ENCODE measurements around the gene GPR75.

Gene GPR75

DNA sequence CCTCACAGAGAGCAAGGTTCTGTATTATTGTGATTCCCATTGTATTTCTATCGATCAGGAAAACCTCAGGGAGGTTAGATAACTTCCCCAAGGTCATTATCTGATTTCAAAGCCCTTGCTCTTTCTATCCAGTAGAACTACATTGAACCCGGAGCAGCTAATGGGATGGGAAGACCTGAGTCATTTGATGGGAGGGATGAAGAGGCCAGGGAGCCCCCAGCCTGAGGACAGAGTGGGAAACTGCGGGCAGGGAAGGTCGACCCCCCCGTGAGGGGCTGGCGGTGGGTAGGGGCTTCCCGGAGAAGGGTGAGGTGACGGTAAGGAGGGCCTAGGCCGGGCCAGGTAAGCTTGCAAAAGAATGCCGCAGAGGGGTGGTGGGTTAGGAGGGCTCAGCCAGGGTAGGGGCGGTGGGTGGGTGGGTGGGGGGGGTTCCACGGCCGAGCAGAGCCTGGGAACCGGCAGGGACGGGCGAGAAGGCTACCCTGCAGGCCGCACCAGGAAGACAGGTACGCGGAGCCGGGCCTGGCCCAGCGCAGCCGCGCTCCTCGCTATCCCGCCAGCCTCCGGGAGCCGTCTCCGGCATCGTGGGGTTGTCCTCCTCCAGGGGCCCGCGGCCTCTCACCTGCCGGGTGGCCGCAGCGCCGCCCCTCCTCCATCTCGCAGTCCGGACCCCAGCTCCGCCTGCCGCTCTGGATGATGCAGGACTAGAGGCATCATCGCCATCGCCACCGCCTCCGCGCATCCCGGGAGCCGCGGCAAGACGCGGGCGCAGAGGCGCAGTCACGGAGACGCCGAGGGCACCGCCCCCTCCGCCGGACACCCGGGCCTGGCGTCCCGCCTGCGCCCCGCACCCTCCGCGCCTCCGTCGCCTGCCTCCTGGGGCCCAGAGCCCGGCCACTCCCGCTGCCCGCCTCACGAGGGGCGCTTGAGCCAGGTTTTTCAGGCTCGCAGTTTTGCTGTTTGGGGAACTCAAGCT lies at the start of gene GPR75:
Gene GPR75 (minus strand): TSS at position 762 of the 976 bp plus-strand sequence. CDS start 5,211 bp downstream, outside the sequence.
- DNase-seq = no peak
- in situ Hi-C loops (cut with MboI; ENCODE audit: low pct_unique_long_range_greater_than_20kb, low sequenced_read_pairs) = no loop called here

DNA sequence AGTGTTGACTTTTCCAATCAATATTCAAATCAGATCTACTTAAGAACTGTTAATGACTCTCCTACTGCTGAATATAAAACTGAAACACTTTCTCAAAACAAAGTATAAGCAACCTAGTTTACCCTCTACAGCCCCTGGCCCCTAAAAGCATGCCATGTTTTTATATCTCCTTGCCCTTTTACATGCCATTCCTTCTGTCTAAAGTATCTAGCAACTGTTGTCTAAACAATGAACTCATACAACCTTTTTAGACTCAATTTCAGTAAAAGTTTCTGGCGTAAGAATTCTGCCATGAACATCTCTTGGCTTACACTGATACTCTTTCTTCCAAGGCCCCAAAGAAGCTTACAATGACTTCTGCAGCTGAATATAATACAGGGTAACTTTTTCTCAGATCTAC lies 47.8 kb upstream of the GPR75 start:
- in situ Hi-C loops (cut with MboI; ENCODE audit: low pct_unique_long_range_greater_than_20kb, low sequenced_read_pairs) = no loop called here

DNA sequence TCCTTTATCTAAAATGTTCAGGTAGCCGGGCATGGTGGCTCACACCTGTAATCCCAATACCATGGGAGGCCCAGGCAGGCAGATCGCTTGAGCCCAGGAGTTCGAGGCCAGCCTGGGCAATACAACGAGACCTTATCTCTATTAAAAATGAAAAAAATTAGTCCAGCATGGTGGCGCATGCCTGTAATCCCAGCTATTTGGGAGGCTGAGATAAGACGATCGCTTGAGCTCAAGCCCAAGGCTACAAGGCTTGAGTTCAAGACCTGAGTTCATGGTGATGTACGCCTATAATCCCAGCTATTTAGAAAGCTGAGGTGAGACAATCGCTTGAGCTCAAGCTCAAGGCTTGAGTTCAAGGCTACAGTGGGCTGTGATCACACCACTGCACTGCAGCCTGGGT lies 45.6 kb upstream of the GPR75 start:
- DNase-seq = no peak
- in situ Hi-C loops (cut with MboI; ENCODE audit: low pct_unique_long_range_greater_than_20kb, low sequenced_read_pairs) = no loop called here

More for the DNA sequence above, 47.8 kb upstream of the GPR75 start:
- DNase-seq = no peak

DNA sequence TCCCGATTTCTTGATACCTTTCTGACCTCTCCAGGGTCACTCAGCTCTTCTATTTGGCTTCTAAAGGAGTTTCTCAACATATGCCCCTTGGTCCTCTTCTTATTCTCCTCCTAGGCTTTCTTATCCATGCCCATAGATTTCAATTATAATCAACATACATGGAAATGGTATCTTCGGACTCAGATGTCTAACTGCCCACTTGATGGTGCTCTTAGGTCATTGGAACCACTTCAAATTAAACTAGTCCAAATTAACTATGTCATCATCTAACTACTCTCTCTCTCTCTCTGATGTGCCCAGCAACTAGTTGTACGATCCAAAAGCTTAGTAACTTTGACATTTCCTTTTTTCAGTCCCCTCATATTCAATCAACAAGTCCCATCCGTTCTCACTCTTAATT lies 43.2 kb upstream of the GPR75 start:
- in situ Hi-C loops (cut with MboI; ENCODE audit: low pct_unique_long_range_greater_than_20kb, low sequenced_read_pairs) = no loop called here
- no peak for DNase-seq

DNA sequence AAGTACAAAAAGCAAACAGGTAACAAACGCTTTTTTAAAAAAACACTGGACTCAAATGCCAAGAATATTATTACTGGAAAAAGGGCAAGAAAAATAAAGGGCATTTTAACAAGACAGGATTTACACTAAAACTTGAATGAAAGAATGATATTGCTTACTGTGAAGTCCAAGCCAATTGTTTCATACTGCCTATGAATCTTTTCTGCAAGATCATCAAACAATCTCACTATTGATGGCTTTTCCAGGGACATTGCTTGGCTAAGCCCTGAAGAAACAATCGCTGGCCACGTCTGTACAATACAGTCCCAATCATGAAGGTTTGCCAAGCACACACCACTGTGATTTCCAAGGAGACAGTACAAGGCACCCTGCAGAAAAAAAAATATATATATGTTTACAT lies 41.4 kb upstream of the GPR75 start:
- in situ Hi-C loops (cut with MboI; ENCODE audit: low pct_unique_long_range_greater_than_20kb, low sequenced_read_pairs) = no loop called here
- DNase-seq = no peak

DNA sequence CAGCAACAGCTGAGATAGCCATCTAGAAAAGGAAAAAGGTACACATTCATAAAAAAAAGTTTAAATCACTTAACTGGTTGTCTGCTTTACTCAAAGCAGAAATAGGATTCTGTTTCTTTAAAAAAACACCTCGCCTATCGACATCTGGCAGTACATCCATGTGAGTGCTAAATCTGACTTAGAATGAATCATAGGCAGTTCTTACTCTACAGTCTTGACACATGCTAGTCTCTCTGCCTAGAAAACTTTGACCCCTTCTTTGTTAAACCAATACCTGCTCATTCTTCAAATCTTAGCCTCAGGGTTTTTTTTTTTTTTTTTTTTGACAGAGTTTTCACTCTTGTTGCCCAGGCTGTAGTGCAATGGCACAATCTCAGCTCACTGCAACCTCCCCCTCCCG lies 37.1 kb upstream of the GPR75 start:
- in situ Hi-C loops (cut with MboI; ENCODE audit: low pct_unique_long_range_greater_than_20kb, low sequenced_read_pairs) = no loop called here
- no peak for DNase-seq

DNA sequence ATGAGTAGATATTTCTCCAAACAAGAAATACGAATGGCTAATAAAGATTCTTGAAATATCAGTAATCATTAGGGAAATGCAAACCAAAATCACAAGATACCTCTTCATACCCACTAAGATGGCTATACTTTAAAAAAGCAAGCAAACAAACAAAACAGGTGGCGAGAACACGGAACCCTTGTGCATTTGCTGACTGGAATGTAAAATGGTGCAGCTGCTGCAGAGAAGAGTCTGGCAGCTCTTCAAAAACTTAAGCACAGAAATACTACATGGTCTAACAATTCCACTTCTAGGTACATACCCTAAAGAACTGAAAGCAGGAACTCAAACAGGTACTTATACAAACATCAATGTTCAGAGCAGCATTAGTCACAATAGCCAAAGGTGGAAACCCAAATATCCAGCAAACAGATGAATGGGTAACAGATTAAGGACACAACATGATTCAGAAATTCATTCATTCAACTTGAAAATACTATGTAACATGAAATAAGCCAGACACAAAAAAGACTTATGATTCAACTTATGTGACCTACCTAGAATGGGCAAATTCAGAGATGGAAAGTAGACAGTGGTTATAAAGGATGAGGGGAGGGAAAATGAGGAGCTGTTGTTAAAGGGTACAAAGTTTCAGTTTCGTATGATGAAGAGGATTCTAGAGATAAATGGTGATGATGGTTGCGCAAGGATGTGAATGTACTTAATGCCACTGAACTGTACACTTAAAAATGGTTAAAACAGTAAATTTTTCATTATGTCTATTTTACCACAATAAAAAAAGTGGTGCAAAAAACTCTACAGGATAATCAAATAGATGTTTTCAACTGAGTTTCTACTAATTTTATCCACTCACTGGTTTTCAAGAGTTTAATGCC lies 26.9 kb upstream of the GPR75 start:
- no peak for DNase-seq
- in situ Hi-C loops (cut with MboI; ENCODE audit: low pct_unique_long_range_greater_than_20kb, low sequenced_read_pairs) = no loop called here

DNA sequence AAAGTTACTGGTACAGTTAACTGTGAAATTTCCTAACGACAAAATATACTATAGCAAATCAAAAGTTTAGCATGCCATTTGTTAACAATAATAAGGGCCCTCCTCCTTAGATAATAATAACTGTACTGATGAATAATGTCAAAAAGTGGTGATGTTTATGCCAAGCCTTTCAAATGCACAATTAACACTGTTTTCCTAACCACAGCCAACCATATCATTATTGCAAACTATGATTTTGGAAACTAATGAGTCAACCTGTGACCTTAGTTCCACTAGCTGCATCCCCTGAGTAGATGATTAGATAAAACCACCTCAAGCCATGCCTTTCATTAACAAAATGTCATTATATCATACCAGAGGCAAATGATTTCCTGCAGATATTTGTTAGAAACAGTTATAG lies 25.1 kb upstream of the GPR75 start:
- in situ Hi-C loops (cut with MboI; ENCODE audit: low pct_unique_long_range_greater_than_20kb, low sequenced_read_pairs) = no loop called here

DNA sequence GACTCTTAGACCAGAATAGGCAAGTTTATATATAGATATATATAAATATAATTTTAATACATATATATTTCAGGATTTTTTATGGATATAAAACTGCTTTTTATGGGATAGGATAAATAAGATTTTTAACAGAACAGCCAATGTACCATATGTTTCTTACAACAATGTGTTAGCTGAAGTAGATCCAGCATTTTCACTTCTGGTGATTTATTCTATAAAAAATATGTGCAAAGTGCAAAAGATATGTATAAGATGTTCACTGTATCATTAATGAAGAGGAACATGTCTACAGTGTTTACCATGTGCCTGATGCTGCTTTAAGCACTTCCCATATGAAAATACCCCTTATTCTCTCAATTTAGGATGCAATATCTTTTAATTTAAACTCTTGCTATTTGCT lies 22.2 kb upstream of the GPR75 start:
- DNase-seq = no peak
- in situ Hi-C loops (cut with MboI; ENCODE audit: low pct_unique_long_range_greater_than_20kb, low sequenced_read_pairs) = no loop called here

More for the DNA sequence above, 25.1 kb upstream of the GPR75 start:
- DNase-seq = no peak

DNA sequence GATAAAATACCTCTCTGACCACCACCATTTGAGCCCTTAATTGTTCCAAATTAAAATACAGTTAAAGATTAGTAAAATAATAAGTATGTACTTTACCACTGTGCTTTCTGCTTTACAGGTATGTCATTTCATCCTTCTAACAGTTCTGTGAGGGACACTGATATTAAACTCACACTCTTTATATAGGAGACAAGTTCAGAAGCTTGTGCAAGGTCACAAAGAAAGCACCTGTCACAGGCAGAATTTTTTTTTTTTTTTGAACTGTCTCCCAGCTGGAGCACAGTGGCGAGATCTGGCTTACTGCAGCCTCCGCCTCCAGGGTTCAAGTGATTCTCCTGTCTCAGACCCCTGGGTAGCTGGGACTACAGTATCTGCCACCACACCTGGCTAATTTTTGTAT lies 21.6 kb upstream of the GPR75 start:
- in situ Hi-C loops (cut with MboI; ENCODE audit: low pct_unique_long_range_greater_than_20kb, low sequenced_read_pairs) = no loop called here

DNA sequence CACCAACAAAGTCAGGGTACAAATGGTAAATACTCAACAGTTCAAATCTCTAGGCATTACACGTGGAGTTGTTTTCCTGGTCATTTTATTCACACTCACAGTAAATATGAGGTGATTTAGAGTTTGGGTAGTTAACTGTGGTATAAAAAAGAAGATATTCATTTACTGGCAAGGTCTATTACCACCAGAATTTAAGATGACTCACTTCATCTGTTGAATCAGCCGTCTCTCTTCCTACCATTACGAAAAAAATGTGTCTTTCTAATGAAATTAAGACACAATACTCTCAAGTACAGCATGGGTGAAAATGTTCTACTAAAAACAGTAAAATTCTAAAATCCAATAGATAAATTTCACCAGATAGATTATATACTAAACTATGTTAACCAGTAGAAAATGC lies 21.0 kb upstream of the GPR75 start:
- no peak for DNase-seq
- in situ Hi-C loops (cut with MboI; ENCODE audit: low pct_unique_long_range_greater_than_20kb, low sequenced_read_pairs) = no loop called here

More for the DNA sequence above, 21.6 kb upstream of the GPR75 start:
- no peak for DNase-seq

DNA sequence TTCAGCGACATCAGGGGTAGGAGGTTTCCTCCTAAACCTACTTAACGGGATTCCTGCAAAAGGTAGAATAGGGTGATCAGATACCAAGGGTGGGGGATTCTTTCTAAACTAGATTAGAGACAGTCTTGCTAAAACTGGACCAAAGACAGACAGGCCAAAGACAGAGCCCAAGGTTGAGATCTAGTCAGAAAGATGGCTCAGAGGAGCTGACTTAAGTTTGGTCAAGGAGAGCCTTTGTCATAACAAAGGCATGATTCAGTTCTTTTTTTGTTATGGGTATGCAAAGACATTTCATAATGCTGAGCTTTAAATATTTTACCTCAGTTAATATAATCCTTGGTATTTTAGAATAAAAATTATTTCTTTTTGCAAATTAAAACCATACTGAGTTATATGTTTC lies 17.8 kb upstream of the GPR75 start:
- no peak for DNase-seq
- in situ Hi-C loops (cut with MboI; ENCODE audit: low pct_unique_long_range_greater_than_20kb, low sequenced_read_pairs) = no loop called here

DNA sequence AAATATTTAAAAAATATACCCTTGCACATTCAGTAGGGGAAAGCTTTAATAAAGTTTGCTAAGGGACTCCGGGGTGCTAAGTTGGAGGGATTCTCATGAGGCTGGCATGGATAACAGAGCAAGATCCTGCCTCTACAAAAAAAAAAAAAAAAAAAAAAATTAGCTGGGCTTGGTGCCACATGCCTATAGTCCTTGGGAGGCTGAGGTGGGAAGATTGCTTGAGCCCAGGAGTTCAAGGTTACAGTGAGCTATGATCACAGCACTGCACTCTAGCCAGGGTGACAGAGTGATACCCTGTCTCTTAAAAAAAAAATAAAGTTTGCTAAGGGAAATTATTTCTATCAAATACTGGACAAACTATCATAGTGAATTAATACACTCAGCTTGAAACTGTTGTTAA lies 17.3 kb upstream of the GPR75 start:
- DNase-seq = no peak
- in situ Hi-C loops (cut with MboI; ENCODE audit: low pct_unique_long_range_greater_than_20kb, low sequenced_read_pairs) = no loop called here

DNA sequence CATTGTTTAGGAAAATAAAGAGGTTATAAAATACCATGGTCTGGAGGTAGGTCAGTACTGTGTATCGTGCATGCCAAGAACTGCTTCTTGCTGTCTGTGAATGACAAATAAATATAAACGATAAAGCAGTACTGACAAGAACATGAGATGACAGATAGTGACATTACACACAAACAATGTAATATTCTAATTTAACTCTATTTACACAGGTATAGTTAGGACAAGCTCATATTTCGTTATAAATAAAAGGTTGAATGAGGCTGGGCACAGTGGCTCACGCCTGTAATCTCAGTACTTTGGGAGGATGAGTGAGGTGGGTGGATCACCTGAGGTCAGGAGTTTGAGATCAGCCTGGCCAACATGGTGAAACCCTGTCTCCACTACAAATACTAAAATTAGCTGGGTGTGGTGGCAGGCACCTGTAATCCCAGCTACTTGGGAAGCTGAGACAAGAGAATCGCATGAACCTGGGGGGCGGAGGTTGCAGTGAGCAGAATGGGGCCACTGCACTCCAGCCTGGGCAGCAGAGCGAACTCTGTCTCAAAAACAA lies 14.7 kb upstream of the GPR75 start:
- in situ Hi-C loops (cut with MboI; ENCODE audit: low pct_unique_long_range_greater_than_20kb, low sequenced_read_pairs) = no loop called here
- DNase-seq = no peak

DNA sequence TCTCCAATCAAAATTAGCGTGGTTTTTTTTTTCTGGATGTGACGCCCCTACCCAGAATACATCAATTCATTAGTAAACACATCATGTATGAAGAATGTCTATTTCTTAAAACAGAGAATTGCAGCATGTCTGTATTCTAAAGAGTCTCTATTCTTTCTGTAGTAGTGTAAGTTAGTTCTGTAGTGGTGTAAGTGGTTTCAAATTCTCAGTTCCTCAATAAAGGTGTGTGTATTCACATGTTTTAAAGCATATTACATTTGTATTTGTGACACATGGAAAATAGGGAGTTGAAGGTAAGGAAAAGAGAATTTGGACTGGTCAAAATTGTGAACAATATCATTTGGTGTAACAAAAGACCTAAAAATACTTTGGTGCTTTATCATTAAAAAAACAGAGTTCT lies 8.0 kb upstream of the GPR75 start:
- no peak for DNase-seq
- in situ Hi-C loops (cut with MboI; ENCODE audit: low pct_unique_long_range_greater_than_20kb, low sequenced_read_pairs) = no loop called here

DNA sequence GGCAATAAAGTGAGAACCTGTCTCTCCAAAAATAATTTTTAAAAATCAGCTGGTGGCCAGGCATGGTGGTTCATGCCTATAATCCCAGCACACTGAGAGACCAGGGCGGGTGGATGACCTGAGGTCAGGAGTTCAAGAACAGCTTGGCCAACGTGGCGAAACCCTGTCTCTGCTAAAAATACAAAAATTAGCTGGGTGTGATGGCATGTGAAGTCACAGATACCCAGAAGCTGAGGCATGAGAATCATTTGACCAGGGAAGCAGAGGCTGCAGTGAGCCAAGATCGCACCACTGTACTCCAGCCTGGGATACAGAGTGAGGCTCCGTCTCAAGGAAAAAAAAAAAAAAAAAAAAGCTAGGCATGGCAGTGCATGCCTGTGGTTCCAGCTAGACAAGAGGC lies 7.4 kb upstream of the GPR75 start:
- no peak for DNase-seq
- in situ Hi-C loops (cut with MboI; ENCODE audit: low pct_unique_long_range_greater_than_20kb, low sequenced_read_pairs) = no loop called here

DNA sequence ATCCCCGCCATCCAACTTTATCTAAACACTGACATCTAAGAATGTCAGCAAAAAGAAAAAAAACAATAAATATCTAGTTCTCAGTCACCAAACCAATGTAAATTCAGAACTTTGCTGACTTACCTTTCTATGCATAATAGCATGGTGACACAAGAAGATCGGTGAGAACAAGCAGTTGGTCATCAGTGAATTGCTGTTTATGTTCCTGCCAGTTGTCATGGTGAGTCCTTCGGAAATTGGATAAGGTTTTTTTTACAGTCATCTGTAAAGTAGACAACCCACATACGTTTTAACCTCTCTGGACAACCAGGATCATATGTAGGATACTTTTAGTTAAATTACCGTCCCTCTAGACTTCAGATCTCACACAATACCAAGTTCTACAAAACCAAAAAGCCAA lies 6.2 kb upstream of the GPR75 start:
- in situ Hi-C loops (cut with MboI; ENCODE audit: low pct_unique_long_range_greater_than_20kb, low sequenced_read_pairs) = no loop called here
- DNase-seq = no peak

DNA sequence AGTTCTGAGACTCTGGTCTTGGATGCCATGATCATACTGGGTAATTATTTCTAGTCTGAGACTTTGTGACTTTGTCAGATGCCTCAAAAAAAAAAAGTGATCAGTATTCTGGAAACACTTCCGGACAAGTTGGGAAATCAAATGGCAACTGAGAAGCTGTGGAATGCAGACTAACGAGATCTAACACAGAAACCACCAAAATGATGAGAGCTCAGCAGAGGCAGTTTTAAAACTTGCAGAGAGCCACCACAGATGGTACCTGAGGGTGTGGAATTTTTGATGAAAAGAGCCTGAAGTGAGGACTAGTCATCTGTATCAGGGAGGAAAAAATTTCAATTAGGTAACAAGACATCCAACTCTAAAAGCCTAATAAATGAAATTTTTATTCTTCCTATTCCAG lies 5.5 kb upstream of the GPR75 start:
- DNase-seq = no peak
- in situ Hi-C loops (cut with MboI; ENCODE audit: low pct_unique_long_range_greater_than_20kb, low sequenced_read_pairs) = no loop called here

DNA sequence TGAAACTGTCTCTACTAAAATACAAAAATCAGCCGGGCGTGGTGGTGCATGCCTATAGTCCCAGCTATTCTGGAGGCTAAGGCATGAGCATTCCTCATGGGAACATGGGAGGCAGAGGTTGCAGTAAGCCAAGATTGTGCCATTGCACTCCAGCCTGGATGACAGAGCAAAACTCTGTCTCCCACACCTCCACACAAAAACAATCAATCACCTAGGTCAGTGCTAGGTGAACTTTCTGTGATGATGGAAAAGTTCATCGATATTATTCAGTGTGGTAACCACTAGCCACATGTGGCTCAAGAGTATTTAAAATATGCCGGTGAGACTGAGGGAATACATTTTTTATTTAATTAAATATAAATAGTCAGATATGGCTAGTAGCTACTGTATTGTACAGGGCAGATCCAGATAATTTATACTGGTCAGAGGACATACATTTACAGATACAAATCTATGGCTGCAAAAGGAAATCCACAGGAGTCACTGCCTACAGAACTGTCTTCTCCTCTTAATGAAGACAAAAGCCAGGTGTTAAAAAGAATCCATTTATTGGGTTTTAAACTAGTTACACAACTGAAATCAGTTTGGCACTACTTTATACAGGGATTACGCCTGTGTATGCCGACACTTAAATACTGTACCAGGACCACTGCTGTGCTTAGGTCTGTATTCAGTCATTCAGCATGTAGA lies 3.9 kb upstream of the GPR75 start:
- in situ Hi-C loops (cut with MboI; ENCODE audit: low pct_unique_long_range_greater_than_20kb, low sequenced_read_pairs) = no loop called here
- no peak for DNase-seq
